OCI-LY7 (cell line): ENCODE results near the gene SEM1. TPM values are rescaled to one million over a fixed set of nuclear protein-coding genes. Genes with fewer than 3 reads are reported as not detected.
"Not testable (repeated sequence)": the region's sequence is repeated elsewhere in the genome, so short reads cannot be mapped to it uniquely, and the experiment has no call there.

ENCODE experiments used
- BruUV-seq: library from RNA; stranded (reverse); fragments of 400-500 nt; replicated peaks from 2 replicates; lab custom pipeline; 2021; lab: Mats Ljungman, UMichigan
- CTCF ChIA-PET: fragments of 300-600 bp; sonication (Branson Sonifier 250); formaldehyde crosslinking; loops from one replicate; lab custom pipeline; 2022; ENCODE audit warnings: antibody characterized with exemption; ENCODE audit not compliant: unreplicated experiment; lab: Charles Lee
- POLR2A ChIA-PET: fragments of 300-600 bp; sonication (Branson Sonifier 250); formaldehyde crosslinking; loops from one replicate; lab custom pipeline; 2022; ENCODE audit warnings: antibody characterized with exemption; lab: Charles Lee
- DNase-seq: peaks from one replicate; pipeline ENCODE4 v3.0.0-alpha.2; 2015; ENCODE audit warnings: low spot score
- H2AFZ ChIP-seq: fragments of 200-600 bp; sonication (generic), shearing (Covaris generic); 2 replicates; pipeline ENCODE4 v1.6.1; 2014; ENCODE audit warnings: mild to moderate bottlenecking, antibody characterized with exemption, low read length, moderate library complexity
- H3K27ac ChIP-seq: fragments of 200-600 bp; sonication (generic); 2 replicates; pipeline ENCODE4 v1.5.1; 2014; ENCODE audit warnings: mixed run types, low read depth, mild to moderate bottlenecking, moderate library complexity, low read length, inconsistent platforms; ENCODE audit not compliant: poor library complexity, severe bottlenecking
- H3K36me3 ChIP-seq: fragments of 200-600 bp; sonication (generic); 2 replicates; pipeline ENCODE4 v1.6.1; 2014; ENCODE audit warnings: mild to moderate bottlenecking, antibody characterized with exemption, low read length, moderate library complexity, mixed read lengths; ENCODE audit not compliant: insufficient read depth
- H3K4me1 ChIP-seq: fragments of 200-600 bp; sonication (generic); 2 replicates; pipeline ENCODE4 v1.5.1; 2014; ENCODE audit warnings: mild to moderate bottlenecking, low read length; ENCODE audit not compliant: insufficient read depth, poor library complexity, severe bottlenecking
- H3K4me2 ChIP-seq: fragments of 200-600 bp; sonication (generic); 2 replicates; pipeline ENCODE4 v1.6.1; 2014; ENCODE audit warnings: mild to moderate bottlenecking, low read length
- H3K4me3 ChIP-seq: fragments of 200-600 bp; sonication (generic); 2 replicates; pipeline ENCODE4 v1.5.1; 2014; ENCODE audit warnings: mild to moderate bottlenecking, low read depth, low read length; ENCODE audit not compliant: poor library complexity, severe bottlenecking
- H3K79me2 ChIP-seq: fragments of 200-600 bp; sonication (generic); 2 replicates; pipeline ENCODE4 v1.6.1; 2016; ENCODE audit warnings: low read depth, mild to moderate bottlenecking, low read length, moderate library complexity, mixed read lengths; ENCODE audit not compliant: insufficient read depth
- H3K9me2 ChIP-seq: fragments of 200-600 bp; sonication (generic); 2 replicates; pipeline ENCODE4 v1.6.1; 2016; ENCODE audit warnings: mild to moderate bottlenecking, low read length, mixed read lengths; ENCODE audit not compliant: insufficient read depth
- H3K9me3 ChIP-seq: fragments of 200-600 bp; sonication (generic); 2 replicates; pipeline ENCODE4 v1.6.1; 2014; ENCODE audit warnings: mild to moderate bottlenecking, mixed run types, low read length, mixed read lengths
- H4K20me1 ChIP-seq: fragments of 200-600 bp; sonication (generic); 2 replicates; pipeline ENCODE4 v1.6.1; 2014; ENCODE audit warnings: mild to moderate bottlenecking, antibody characterized with exemption, low read length, moderate library complexity, mixed read lengths; ENCODE audit not compliant: insufficient read depth
- EZH2phosphoT487 ChIP-seq: fragments of 200-600 bp; sonication (generic); IDR thresholded peaks from 2 replicates; pipeline ENCODE4 v1.6.1; 2018; ENCODE audit warnings: low read depth, borderline replicate concordance, mild to moderate bottlenecking, mixed run types, antibody characterized with exemption, low read length, moderate library complexity, mixed read lengths
- intact Hi-C: fragments of 100-400 bp; cut with micrococcal nuclease; formaldehyde crosslinking; loops from one replicate; pipeline ENCODE4 v1.10.0; 2022; ENCODE audit not compliant: unreplicated experiment
- total RNA-seq, 2 experiments: library from RNA; depleted of rRNA in 1 of 2; stranded (reverse); fragments of >200 nt in 1 of 2; shearing (Covaris generic) in 1 of 2; gene quantifications; 2 replicates each; pipeline ENCODE4 v1.2.3, GENCODE V29; 2014 to 2022
- TF ChIP-seq, protein P1 (sequence below): fragments of 200-600 bp; sonication (generic); conservative IDR thresholded peaks from 2 replicates; pipeline ENCODE4 v1.5.1; 2014; ENCODE audit warnings: mild to moderate bottlenecking, antibody characterized with exemption, low read length, moderate library complexity, mixed read lengths

SEM1 gene
- total RNA-seq, 2 experiments from 2014 or later = 75.9 to 89.8 TPM

DNA sequence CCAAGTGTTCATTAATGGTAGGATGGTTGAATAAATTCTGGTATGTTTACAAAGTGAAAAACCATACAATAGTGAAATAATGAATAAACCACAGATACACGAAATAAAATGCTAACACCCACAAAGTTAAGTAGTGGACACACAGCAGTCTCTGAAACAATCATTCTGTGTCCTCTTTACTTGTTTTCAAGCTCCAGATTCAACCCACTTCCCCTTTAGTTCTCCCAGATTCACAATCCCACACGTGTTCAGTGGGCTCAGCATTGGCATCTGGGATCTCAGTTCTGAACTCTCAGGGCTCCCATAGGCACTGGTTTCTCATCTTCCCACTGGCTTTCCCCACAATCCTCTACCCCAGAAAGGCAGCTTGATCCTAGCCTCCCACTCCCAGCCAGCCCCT is 44.9 kb downstream of the SEM1 start:
- POLR2A ChIA-PET = interaction anchor here (0.6 kb wide), 1 partner anchor 69 kb away, joined by 3 read pairs; no protein-coding TSS in a partner anchor
- TF ChIP-seq, protein P1, sequence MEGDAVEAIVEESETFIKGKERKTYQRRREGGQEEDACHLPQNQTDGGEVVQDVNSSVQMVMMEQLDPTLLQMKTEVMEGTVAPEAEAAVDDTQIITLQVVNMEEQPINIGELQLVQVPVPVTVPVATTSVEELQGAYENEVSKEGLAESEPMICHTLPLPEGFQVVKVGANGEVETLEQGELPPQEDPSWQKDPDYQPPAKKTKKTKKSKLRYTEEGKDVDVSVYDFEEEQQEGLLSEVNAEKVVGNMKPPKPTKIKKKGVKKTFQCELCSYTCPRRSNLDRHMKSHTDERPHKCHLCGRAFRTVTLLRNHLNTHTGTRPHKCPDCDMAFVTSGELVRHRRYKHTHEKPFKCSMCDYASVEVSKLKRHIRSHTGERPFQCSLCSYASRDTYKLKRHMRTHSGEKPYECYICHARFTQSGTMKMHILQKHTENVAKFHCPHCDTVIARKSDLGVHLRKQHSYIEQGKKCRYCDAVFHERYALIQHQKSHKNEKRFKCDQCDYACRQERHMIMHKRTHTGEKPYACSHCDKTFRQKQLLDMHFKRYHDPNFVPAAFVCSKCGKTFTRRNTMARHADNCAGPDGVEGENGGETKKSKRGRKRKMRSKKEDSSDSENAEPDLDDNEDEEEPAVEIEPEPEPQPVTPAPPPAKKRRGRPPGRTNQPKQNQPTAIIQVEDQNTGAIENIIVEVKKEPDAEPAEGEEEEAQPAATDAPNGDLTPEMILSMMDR = no peak
- TF ChIP-seq EZH2phosphoT487 = no peak
- H3K4me2 ChIP-seq = no peak overlapping the region
- no peaks in the 10 kb centered on the region for H3K79me2 ChIP-seq
- no peaks in the 10 kb centered on the region for H3K9me2 ChIP-seq
- no peak for DNase-seq
- H3K9me3 ChIP-seq = no peaks in the 10 kb centered on the region
- H3K36me3 ChIP-seq = no peaks in the 10 kb centered on the region
- no peak overlapping the region for H3K4me3 ChIP-seq
- intact Hi-C loops = loop anchor here (10.0 kb wide), 1 partner anchor 60 kb away; no protein-coding TSS in a partner anchor
- no peaks in the 10 kb centered on the region for H3K4me1 ChIP-seq
- H4K20me1 ChIP-seq = no peaks in the 10 kb centered on the region
- no TSS peak for BruUV-seq
- CTCF ChIA-PET = no interaction called here
- H3K27ac ChIP-seq = no peak overlapping the region
- no peak overlapping the region for H2AFZ ChIP-seq

- BruUV-seq = no TSS peak
- no peaks in the 10 kb centered on the region for H3K9me2 ChIP-seq
- intact Hi-C loops = loop anchor here (10.0 kb wide), 1 partner anchor 59 kb away; no protein-coding TSS in a partner anchor
Measured at GRCh38 chr7:96663871-96664445, 45.7 kb downstream of the SEM1 start.

GRCh38 chr7:96663457-96663856 is 46.2 kb downstream of the SEM1 start:
- Histone ChIP-seq H3K4me3 (no peak overlapping the region), H3K27ac (no peak overlapping the region), H2AFZ (no peak overlapping the region), H3K4me1 (no peaks in the 10 kb centered on the region), H3K4me2 (no peak overlapping the region), H3K36me3 (no peaks in the 10 kb centered on the region), H3K9me2 (no peaks in the 10 kb centered on the region), H3K9me3 (no peaks in the 10 kb centered on the region), H3K79me2 (no peaks in the 10 kb centered on the region), H4K20me1 (no peaks in the 10 kb centered on the region)
- no peak for TF ChIP-seq EZH2phosphoT487
- CTCF ChIA-PET = no interaction called here
- no TSS peak for BruUV-seq
- intact Hi-C loops = loop anchor here (10.0 kb wide), 1 partner anchor 59 kb away; no protein-coding TSS in a partner anchor
- POLR2A ChIA-PET = no interaction called here
- DNase-seq = no peak

More at GRCh38 chr7:96663871-96664445, 45.7 kb downstream of the SEM1 start:
- TF ChIP-seq, protein P1 = no peak
- no peak for TF ChIP-seq EZH2phosphoT487
- Histone ChIP-seq H4K20me1 (no peaks in the 10 kb centered on the region), H3K27ac (no peak overlapping the region), H3K36me3 (no peaks in the 10 kb centered on the region), H3K4me1 (no peaks in the 10 kb centered on the region), H3K4me3 (no peak overlapping the region), H3K9me3 (no peaks in the 10 kb centered on the region), H2AFZ (no peak overlapping the region), H3K79me2 (no peaks in the 10 kb centered on the region), H3K4me2 (no peak overlapping the region)
- no peak for DNase-seq
- CTCF ChIA-PET = no interaction called here
- POLR2A ChIA-PET = no interaction called here

DNA sequence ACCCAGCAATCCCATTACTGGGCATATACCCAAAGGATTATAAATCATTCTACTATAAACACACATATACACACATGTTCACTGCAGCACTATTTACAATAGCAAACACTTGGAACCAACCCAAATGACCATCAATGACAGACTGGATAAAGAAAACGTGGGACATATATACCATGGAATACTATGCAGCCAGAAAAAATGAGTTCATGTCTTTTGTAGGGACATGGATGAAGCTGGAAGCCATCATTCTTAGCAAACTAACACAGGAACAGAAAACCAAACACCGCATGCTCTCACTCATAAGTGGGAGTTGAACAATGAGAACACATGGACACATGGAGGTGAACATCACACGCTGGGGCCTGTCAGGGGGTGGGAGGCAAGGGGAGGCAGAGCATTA is 47.5 kb downstream of the SEM1 start:
- H3K4me1 ChIP-seq, CTCF ChIA-PET, H3K9me3 ChIP-seq, H2AFZ ChIP-seq, H3K4me3 ChIP-seq, H3K79me2 ChIP-seq, H3K9me2 ChIP-seq, H4K20me1 ChIP-seq, H3K4me2 ChIP-seq, POLR2A ChIA-PET, DNase-seq, BruUV-seq, H3K36me3 ChIP-seq, H3K27ac ChIP-seq: not testable (repeated sequence)
- intact Hi-C loops = loop anchor here (10.0 kb wide), 1 partner anchor 57 kb away; no protein-coding TSS in a partner anchor
